GM23338 (cell line): Measurements from ENCODE around the gene C3orf85.

ENCODE experiments used
- CREB1 ChIP-seq: fragments of 250-450 bp; sonication (Bioruptor Pico); IDR thresholded peaks from 2 replicates; pipeline ENCODE4 v1.5.0; 2020; ENCODE audit warnings: low read depth, mild to moderate bottlenecking, moderate library complexity
- EZH2 ChIP-seq: fragments of 200-600 bp; sonication (generic); IDR thresholded peaks from one replicate; pipeline ENCODE4 v1.8.0; 2017; ENCODE audit warnings: antibody characterized with exemption, mild to moderate bottlenecking, low read depth; ENCODE audit not compliant: unreplicated experiment
- EZH2phosphoT487 ChIP-seq: fragments of 200-600 bp; sonication (generic); IDR thresholded peaks from one replicate; pipeline ENCODE4 v1.8.1; 2018; ENCODE audit warnings: antibody characterized with exemption; ENCODE audit not compliant: unreplicated experiment
- JUNB ChIP-seq: IDR thresholded peaks from one replicate; pipeline ENCODE4 v1.6.1; 2016; ENCODE audit warnings: antibody characterized with exemption; ENCODE audit not compliant: unreplicated experiment
- NANOG ChIP-seq: IDR thresholded peaks from 2 replicates; pipeline ENCODE4 v1.6.1; 2016; ENCODE audit warnings: antibody characterized with exemption, borderline replicate concordance
- POLR2AphosphoS5 ChIP-seq: IDR thresholded peaks from 2 replicates; pipeline ENCODE4 v1.6.1; 2016; ENCODE audit warnings: antibody characterized with exemption, low read depth
- STAT1 ChIP-seq: IDR thresholded peaks from one replicate; pipeline ENCODE4 v1.6.1; 2016; ENCODE audit warnings: antibody characterized with exemption; ENCODE audit not compliant: unreplicated experiment
- ZNF114 ChIP-seq: fragments of 250-450 bp; sonication (Bioruptor Pico); IDR thresholded peaks from 2 replicates; pipeline ENCODE4 v1.5.0; 2020; ENCODE audit warnings: mild to moderate bottlenecking, moderate library complexity
- TF ChIP-seq, protein P1 (sequence below), 2 experiments: fragments of 200-600 bp in 1 of 2; sonication (generic) in 1 of 2; conservative IDR thresholded peaks; 2 replicates each; pipeline versions ENCODE4 v1.5.1 to v1.6.1; 2016 to 2017; ENCODE audit warnings: antibody characterized with exemption in 2 of 2, low read depth in 2 of 2, mild to moderate bottlenecking in 2 of 2, moderate library complexity in 1 of 2
- TF ChIP-seq, protein P2 (sequence below): IDR thresholded peaks from one replicate; pipeline ENCODE4 v1.6.1; 2018; ENCODE audit warnings: antibody characterized with exemption; ENCODE audit not compliant: unreplicated experiment
- TF ChIP-seq, protein P3 (sequence below): IDR thresholded peaks from 2 replicates; pipeline ENCODE4 v1.6.1; 2016; ENCODE audit warnings: antibody characterized with exemption
- TF ChIP-seq, protein P4 (sequence below): fragments of 250-450 bp; sonication (Bioruptor Pico); IDR thresholded peaks from 2 replicates; pipeline ENCODE4 v1.5.0; 2020; ENCODE audit warnings: mild to moderate bottlenecking, moderate library complexity

DNA sequence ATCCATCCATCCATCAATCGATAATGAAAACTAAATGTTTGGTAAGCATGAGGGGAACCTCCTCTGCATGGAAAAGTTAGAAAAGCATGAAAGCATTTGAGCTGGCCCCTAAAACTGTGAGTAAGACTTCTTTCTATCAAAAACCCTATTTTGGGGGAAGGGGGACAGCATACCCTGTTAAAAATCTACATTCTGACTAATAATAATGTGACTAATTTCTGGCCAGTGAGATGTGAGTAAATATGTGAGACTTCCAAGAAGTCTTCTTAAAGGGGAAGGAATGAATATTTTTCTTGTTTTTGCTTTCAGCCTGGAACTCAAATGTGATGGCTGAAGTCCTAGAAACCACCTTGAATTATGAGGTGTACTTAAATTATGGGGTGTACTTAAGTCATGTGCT, 54.9 kb downstream of the C3orf85 start:
- TF ChIP-seq, protein P1, sequence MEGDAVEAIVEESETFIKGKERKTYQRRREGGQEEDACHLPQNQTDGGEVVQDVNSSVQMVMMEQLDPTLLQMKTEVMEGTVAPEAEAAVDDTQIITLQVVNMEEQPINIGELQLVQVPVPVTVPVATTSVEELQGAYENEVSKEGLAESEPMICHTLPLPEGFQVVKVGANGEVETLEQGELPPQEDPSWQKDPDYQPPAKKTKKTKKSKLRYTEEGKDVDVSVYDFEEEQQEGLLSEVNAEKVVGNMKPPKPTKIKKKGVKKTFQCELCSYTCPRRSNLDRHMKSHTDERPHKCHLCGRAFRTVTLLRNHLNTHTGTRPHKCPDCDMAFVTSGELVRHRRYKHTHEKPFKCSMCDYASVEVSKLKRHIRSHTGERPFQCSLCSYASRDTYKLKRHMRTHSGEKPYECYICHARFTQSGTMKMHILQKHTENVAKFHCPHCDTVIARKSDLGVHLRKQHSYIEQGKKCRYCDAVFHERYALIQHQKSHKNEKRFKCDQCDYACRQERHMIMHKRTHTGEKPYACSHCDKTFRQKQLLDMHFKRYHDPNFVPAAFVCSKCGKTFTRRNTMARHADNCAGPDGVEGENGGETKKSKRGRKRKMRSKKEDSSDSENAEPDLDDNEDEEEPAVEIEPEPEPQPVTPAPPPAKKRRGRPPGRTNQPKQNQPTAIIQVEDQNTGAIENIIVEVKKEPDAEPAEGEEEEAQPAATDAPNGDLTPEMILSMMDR (conservative IDR thresholded peaks at IDR 0.05; ENCODE audit: low read depth in 2 of 2): no peak
- TF ChIP-seq, protein P2, sequence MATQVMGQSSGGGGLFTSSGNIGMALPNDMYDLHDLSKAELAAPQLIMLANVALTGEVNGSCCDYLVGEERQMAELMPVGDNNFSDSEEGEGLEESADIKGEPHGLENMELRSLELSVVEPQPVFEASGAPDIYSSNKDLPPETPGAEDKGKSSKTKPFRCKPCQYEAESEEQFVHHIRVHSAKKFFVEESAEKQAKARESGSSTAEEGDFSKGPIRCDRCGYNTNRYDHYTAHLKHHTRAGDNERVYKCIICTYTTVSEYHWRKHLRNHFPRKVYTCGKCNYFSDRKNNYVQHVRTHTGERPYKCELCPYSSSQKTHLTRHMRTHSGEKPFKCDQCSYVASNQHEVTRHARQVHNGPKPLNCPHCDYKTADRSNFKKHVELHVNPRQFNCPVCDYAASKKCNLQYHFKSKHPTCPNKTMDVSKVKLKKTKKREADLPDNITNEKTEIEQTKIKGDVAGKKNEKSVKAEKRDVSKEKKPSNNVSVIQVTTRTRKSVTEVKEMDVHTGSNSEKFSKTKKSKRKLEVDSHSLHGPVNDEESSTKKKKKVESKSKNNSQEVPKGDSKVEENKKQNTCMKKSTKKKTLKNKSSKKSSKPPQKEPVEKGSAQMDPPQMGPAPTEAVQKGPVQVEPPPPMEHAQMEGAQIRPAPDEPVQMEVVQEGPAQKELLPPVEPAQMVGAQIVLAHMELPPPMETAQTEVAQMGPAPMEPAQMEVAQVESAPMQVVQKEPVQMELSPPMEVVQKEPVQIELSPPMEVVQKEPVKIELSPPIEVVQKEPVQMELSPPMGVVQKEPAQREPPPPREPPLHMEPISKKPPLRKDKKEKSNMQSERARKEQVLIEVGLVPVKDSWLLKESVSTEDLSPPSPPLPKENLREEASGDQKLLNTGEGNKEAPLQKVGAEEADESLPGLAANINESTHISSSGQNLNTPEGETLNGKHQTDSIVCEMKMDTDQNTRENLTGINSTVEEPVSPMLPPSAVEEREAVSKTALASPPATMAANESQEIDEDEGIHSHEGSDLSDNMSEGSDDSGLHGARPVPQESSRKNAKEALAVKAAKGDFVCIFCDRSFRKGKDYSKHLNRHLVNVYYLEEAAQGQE: no peak
- no peak for TF ChIP-seq POLR2AphosphoS5
- TF ChIP-seq EZH2: no peak
- TF ChIP-seq ZNF114 (CRISPR knock-in tag): no peak
- no peak for TF ChIP-seq STAT1
- no peak for TF ChIP-seq EZH2phosphoT487
- TF ChIP-seq JUNB: no peak
- no peak for TF ChIP-seq CREB1 (CRISPR knock-in tag)
- TF ChIP-seq, protein P3, sequence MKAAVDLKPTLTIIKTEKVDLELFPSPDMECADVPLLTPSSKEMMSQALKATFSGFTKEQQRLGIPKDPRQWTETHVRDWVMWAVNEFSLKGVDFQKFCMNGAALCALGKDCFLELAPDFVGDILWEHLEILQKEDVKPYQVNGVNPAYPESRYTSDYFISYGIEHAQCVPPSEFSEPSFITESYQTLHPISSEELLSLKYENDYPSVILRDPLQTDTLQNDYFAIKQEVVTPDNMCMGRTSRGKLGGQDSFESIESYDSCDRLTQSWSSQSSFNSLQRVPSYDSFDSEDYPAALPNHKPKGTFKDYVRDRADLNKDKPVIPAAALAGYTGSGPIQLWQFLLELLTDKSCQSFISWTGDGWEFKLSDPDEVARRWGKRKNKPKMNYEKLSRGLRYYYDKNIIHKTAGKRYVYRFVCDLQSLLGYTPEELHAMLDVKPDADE: no peak
- no peak for TF ChIP-seq NANOG
- TF ChIP-seq, protein P4, sequence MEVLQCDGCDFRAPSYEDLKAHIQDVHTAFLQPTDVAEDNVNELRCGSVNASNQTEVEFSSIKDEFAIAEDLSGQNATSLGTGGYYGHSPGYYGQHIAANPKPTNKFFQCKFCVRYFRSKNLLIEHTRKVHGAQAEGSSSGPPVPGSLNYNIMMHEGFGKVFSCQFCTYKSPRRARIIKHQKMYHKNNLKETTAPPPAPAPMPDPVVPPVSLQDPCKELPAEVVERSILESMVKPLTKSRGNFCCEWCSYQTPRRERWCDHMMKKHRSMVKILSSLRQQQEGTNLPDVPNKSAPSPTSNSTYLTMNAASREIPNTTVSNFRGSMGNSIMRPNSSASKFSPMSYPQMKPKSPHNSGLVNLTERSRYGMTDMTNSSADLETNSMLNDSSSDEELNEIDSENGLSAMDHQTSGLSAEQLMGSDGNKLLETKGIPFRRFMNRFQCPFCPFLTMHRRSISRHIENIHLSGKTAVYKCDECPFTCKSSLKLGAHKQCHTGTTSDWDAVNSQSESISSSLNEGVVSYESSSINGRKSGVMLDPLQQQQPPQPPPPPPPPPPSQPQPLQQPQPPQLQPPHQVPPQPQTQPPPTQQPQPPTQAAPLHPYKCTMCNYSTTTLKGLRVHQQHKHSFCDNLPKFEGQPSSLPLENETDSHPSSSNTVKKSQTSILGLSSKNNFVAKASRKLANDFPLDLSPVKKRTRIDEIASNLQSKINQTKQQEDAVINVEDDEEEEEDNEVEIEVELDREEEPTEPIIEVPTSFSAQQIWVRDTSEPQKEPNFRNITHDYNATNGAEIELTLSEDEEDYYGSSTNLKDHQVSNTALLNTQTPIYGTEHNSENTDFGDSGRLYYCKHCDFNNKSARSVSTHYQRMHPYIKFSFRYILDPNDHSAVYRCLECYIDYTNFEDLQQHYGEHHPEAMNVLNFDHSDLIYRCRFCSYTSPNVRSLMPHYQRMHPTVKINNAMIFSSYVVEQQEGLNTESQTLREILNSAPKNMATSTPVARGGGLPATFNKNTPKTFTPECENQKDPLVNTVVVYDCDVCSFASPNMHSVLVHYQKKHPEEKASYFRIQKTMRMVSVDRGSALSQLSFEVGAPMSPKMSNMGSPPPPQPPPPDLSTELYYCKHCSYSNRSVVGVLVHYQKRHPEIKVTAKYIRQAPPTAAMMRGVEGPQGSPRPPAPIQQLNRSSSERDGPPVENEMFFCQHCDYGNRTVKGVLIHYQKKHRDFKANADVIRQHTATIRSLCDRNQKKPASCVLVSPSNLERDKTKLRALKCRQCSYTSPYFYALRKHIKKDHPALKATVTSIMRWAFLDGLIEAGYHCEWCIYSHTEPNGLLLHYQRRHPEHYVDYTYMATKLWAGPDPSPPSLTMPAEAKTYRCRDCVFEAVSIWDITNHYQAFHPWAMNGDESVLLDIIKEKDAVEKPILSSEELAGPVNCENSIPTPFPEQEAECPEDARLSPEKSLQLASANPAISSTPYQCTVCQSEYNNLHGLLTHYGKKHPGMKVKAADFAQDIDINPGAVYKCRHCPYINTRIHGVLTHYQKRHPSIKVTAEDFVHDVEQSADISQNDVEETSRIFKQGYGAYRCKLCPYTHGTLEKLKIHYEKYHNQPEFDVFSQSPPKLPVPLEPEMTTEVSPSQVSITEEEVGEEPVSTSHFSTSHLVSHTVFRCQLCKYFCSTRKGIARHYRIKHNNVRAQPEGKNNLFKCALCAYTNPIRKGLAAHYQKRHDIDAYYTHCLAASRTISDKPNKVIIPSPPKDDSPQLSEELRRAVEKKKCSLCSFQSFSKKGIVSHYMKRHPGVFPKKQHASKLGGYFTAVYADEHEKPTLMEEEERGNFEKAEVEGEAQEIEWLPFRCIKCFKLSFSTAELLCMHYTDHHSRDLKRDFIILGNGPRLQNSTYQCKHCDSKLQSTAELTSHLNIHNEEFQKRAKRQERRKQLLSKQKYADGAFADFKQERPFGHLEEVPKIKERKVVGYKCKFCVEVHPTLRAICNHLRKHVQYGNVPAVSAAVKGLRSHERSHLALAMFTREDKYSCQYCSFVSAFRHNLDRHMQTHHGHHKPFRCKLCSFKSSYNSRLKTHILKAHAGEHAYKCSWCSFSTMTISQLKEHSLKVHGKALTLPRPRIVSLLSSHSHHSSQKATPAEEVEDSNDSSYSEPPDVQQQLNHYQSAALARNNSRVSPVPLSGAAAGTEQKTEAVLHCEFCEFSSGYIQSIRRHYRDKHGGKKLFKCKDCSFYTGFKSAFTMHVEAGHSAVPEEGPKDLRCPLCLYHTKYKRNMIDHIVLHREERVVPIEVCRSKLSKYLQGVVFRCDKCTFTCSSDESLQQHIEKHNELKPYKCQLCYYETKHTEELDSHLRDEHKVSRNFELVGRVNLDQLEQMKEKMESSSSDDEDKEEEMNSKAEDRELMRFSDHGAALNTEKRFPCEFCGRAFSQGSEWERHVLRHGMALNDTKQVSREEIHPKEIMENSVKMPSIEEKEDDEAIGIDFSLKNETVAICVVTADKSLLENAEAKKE (CRISPR knock-in tag): no peak
